MCF 10A (cell line): Measurements from ENCODE around the gene PPBP. TPM values are rescaled to one million over a fixed set of nuclear protein-coding genes. Genes with fewer than 3 reads are reported as not detected.

Experiments
- BruUV-seq: library from RNA; stranded (reverse); fragments of 400-500 nt; replicated peaks from 2 replicates; lab custom pipeline; 2021; lab: Mats Ljungman, UMichigan
- CTCF ChIA-PET: fragments of 300-600 bp; sonication (Branson Sonifier 250); formaldehyde crosslinking; extraction: SDS; loops from one replicate; lab custom pipeline; 2021; ENCODE audit warnings: antibody characterized with exemption, inconsistent platforms; lab: Yijun Ruan, JAX
- POLR2A ChIA-PET: fragments of 300-600, 350-650 bp; sonication (Branson Sonifier 250); formaldehyde crosslinking; extraction: SDS; loops from one replicate; lab custom pipeline; 2020; ENCODE audit warnings: antibody characterized with exemption, inconsistent platforms; lab: Yijun Ruan, JAX
- DNase-seq: peaks from one replicate; pipeline ENCODE4 v3.0.0-alpha.2; 2018; ENCODE audit not compliant: unreplicated experiment
- H3K27ac Mint-ChIP-seq: one replicate; pipeline ENCODE4 v1.8.0; 2022; ENCODE audit warnings: mild to moderate bottlenecking, low read depth, mixed read lengths; ENCODE audit not compliant: unreplicated experiment
- H3K27me3 Mint-ChIP-seq: one replicate; pipeline ENCODE4 v1.8.0; 2022; ENCODE audit warnings: mixed read lengths; ENCODE audit not compliant: insufficient read depth, unreplicated experiment
- H3K36me3 Mint-ChIP-seq: one replicate; pipeline ENCODE4 v1.8.0; 2022; ENCODE audit warnings: mild to moderate bottlenecking, moderate library complexity, mixed read lengths; ENCODE audit not compliant: insufficient read depth, unreplicated experiment
- H3K4me1 Mint-ChIP-seq: one replicate; pipeline ENCODE4 v1.8.0; 2022; ENCODE audit warnings: mixed read lengths; ENCODE audit not compliant: insufficient read depth, unreplicated experiment
- H3K4me3 Mint-ChIP-seq: one replicate; pipeline ENCODE4 v1.8.0; 2022; ENCODE audit warnings: mild to moderate bottlenecking, moderate library complexity, mixed read lengths; ENCODE audit not compliant: unreplicated experiment
- H3K9me3 Mint-ChIP-seq: one replicate; pipeline ENCODE4 v1.8.0; 2022; ENCODE audit warnings: mixed read lengths; ENCODE audit not compliant: unreplicated experiment
- CTCF ChIP-seq: fragments of 200-600 bp; IDR thresholded peaks from one replicate; pipeline ENCODE4 v1.8.0; 2022; ENCODE audit warnings: antibody characterized with exemption, mild to moderate bottlenecking; ENCODE audit not compliant: unreplicated experiment
- intact Hi-C: fragments of 100-400 bp; cut with micrococcal nuclease; formaldehyde crosslinking; loops from 2 replicates; pipeline ENCODE4 v1.14.1; 2022
- total RNA-seq: library from RNA; stranded (reverse); gene quantifications from 2 replicates; pipeline ENCODE4 v1.2.3, GENCODE V29; 2022

PPBP gene
- total RNA-seq, 1 experiment from 2014 or later = not detected

GRCh38 chr4:74004668-74005067 lies 16.7 kb upstream of the PPBP start:
- Mint-ChIP-seq H3K27me3 (no peaks in the 10 kb centered on the region), H3K4me3 (no peak overlapping the region), H3K9me3 (no peaks in the 10 kb centered on the region), H3K36me3 (no peaks in the 10 kb centered on the region), H3K27ac (no peak overlapping the region), H3K4me1 (peaks cover 9% of the 10 kb centered on the region)
- ChIA-PET CTCF (interaction anchor here (0.7 kb wide), 1 partner anchor 9 kb away, joined by 3 read pairs; no protein-coding TSS in a partner anchor), POLR2A (no interaction called here)
- no peak for DNase-seq
- no TSS peak for BruUV-seq
- no peak for TF ChIP-seq CTCF
- intact Hi-C loops = no loop called here

GRCh38 chr4:74000301-74000700 lies 12.3 kb upstream of the PPBP start:
- Mint-ChIP-seq H3K4me1 (peaks cover 2% of the 10 kb centered on the region), H3K36me3 (no peaks in the 10 kb centered on the region), H3K4me3 (no peak overlapping the region), H3K27me3 (no peaks in the 10 kb centered on the region), H3K27ac (no peak overlapping the region), H3K9me3 (no peaks in the 10 kb centered on the region)
- no peak for TF ChIP-seq CTCF
- intact Hi-C loops = no loop called here
- CTCF ChIA-PET = no interaction called here
- POLR2A ChIA-PET = interaction anchor here (0.6 kb wide), 2 partner anchors 10 to 80 kb away, joined by 3 read pairs; no protein-coding TSS in a partner anchor
- no TSS peak for BruUV-seq
- DNase-seq = no peak

- no peaks in the 10 kb centered on the region for H3K9me3 Mint-ChIP-seq
- POLR2A ChIA-PET = interaction anchor here (0.7 kb wide), 1 partner anchor 40 kb away, joined by 3 read pairs; the partner anchor contains the start of gene CXCL3
- no peak for TF ChIP-seq CTCF
- no TSS peak for BruUV-seq
- no peaks in the 10 kb centered on the region for H3K36me3 Mint-ChIP-seq
- intact Hi-C loops = no loop called here
- peak within 1 kb of the TSS; percentile 47 for H3K4me3 Mint-ChIP-seq
- no peak for DNase-seq
- CTCF ChIA-PET = no interaction called here
- H3K27ac Mint-ChIP-seq = peak within 1 kb of the TSS; percentile 69
- H3K4me1 Mint-ChIP-seq = no peaks in the 10 kb centered on the region
- no peaks in the 10 kb centered on the region for H3K27me3 Mint-ChIP-seq
Observed at GRCh38 chr4:73998040-73999011, 10.3 kb upstream of the PPBP start, which contains the start of gene CXCL5. Gene CXCL5, minus strand, starts transcription at chr4:73998677. Its CDS starts 96 bp downstream, at chr4:73998581.

GRCh38 chr4:73992050-73992449 lies 4.1 kb upstream of the PPBP start:
- ChIA-PET POLR2A (interaction anchor here (0.7 kb wide), 1 partner anchor 9 kb away, joined by 3 read pairs; no protein-coding TSS in a partner anchor), CTCF (no interaction called here)
- DNase-seq = no peak
- Mint-ChIP-seq H3K4me3 (no peak overlapping the region), H3K27ac (no peak overlapping the region), H3K4me1 (no peaks in the 10 kb centered on the region), H3K9me3 (no peaks in the 10 kb centered on the region), H3K27me3 (no peaks in the 10 kb centered on the region), H3K36me3 (no peaks in the 10 kb centered on the region)
- intact Hi-C loops = no loop called here
- no TSS peak for BruUV-seq
- no peak for TF ChIP-seq CTCF
